ENCODE results near the gene RFXANK.

DNA sequence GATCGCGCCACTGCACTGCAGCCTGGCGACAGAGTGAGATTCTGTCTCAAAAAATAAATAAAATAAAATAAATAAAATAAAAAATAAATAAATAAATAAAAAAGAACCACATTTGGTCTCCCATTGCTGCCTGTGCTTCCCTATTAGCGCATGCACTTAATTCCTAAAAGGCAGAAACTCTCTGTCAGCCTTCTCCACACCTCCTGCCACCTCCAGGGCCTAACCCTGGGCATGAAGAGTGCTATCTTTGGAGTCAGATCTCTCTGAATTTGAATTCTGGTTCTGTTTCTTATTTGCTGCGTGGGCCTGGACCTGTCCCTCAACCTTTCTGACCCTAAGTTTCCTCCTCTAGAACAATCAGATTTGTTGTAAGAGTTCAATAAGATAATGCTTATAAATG lies 31.0 kb downstream of the RFXANK start:
- TF ChIP-seq, protein P1, sequence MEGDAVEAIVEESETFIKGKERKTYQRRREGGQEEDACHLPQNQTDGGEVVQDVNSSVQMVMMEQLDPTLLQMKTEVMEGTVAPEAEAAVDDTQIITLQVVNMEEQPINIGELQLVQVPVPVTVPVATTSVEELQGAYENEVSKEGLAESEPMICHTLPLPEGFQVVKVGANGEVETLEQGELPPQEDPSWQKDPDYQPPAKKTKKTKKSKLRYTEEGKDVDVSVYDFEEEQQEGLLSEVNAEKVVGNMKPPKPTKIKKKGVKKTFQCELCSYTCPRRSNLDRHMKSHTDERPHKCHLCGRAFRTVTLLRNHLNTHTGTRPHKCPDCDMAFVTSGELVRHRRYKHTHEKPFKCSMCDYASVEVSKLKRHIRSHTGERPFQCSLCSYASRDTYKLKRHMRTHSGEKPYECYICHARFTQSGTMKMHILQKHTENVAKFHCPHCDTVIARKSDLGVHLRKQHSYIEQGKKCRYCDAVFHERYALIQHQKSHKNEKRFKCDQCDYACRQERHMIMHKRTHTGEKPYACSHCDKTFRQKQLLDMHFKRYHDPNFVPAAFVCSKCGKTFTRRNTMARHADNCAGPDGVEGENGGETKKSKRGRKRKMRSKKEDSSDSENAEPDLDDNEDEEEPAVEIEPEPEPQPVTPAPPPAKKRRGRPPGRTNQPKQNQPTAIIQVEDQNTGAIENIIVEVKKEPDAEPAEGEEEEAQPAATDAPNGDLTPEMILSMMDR (IDR thresholded peaks at IDR 0.05) = no peak
- no peak for TF ChIP-seq ZFX (IDR thresholded peaks at IDR 0.05; ENCODE audit: borderline replicate concordance)

Data from 22Rv1 (cell line).